ENCODE measurements around the gene IKZF1. TPM values are rescaled to one million over a fixed set of nuclear protein-coding genes. Genes with fewer than 3 reads are reported as not detected.

Gene IKZF1
- total RNA-seq, 1 donor from 2014 or later, result 1.1 TPM

DNA sequence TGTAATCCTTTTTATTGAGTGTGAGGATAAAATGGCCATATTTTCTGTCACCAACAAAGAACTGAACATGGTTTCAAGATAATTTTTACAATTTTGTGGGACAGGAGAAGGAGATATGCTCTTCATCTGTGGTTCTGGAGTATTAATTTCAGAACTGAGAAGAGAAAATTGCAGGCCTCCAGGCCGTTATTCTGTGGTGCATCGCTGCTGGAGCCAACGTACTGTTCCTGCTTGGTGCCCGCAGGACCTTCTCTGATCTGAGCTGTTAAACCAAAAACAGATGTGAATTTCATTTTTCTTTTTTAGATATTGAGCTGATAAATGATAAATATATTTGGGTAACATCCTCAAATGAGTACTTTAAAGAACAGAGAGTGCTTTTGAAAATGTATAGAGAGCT lies 63.9 kb downstream of the IKZF1 start:
- TF ChIP-seq, protein P1, sequence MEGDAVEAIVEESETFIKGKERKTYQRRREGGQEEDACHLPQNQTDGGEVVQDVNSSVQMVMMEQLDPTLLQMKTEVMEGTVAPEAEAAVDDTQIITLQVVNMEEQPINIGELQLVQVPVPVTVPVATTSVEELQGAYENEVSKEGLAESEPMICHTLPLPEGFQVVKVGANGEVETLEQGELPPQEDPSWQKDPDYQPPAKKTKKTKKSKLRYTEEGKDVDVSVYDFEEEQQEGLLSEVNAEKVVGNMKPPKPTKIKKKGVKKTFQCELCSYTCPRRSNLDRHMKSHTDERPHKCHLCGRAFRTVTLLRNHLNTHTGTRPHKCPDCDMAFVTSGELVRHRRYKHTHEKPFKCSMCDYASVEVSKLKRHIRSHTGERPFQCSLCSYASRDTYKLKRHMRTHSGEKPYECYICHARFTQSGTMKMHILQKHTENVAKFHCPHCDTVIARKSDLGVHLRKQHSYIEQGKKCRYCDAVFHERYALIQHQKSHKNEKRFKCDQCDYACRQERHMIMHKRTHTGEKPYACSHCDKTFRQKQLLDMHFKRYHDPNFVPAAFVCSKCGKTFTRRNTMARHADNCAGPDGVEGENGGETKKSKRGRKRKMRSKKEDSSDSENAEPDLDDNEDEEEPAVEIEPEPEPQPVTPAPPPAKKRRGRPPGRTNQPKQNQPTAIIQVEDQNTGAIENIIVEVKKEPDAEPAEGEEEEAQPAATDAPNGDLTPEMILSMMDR (IDR thresholded peaks at IDR 0.05; ENCODE audit: partially characterized antibody, unreplicated experiment), result no peak
- no peak for DNase-seq
- no peak overlapping the region for H3K4me3 Mint-ChIP-seq (ENCODE audit: unreplicated experiment)
- H3K9me3 Mint-ChIP-seq (ENCODE audit: unreplicated experiment), result no peaks in the 10 kb centered on the region
- no peak overlapping the region for H3K27ac Mint-ChIP-seq (ENCODE audit: unreplicated experiment)
- H3K27me3 Mint-ChIP-seq (ENCODE audit: unreplicated experiment), result no peaks in the 10 kb centered on the region
- no peaks in the 10 kb centered on the region for H3K4me1 Mint-ChIP-seq (ENCODE audit: low read depth, unreplicated experiment)
- no peaks in the 10 kb centered on the region for H3K36me3 Mint-ChIP-seq (ENCODE audit: unreplicated experiment)

DNA sequence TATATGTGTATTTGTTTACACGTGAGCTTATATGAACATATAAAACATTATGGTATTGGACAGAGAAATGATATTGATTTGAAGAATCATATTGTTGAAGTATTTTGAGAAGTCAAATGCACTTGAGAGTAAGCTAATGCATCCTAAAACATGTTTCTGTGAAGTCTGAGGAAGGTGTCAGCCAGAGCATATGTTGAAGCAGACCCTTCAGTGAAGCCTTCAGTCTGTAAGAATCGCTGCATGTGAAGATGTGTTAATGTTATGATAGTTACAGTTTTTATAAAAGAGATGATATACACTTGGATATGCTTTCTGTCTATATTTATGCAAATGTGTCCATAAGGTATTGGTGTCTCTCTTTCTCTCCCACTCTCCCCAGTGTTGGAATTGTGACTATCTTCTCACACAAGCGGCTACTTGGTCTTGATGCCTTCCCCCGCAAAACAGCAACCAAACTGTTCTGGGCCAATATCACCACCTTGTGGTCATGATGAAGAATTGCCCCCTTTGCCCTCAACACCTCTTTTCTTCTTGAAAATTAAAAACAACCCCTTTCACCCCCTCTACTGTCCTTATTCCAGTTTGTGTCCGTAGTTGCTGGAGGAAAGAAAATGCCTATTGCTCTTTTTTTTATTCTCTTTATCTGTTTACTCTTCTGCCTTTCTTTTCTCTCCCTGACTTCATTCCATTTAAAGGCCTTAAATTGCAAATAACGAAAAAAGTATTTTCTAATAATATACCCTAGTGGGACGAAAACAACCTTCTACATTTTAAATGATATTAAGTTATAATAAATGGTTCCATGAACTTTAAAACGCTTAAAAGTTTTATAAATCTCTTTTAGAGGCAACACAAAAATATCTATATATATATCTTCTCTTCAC lies 64.9 kb downstream of the IKZF1 start:
- Mint-ChIP-seq H3K9me3 (ENCODE audit: unreplicated experiment) (no peaks in the 10 kb centered on the region), H3K4me1 (ENCODE audit: low read depth, unreplicated experiment) (no peaks in the 10 kb centered on the region), H3K4me3 (ENCODE audit: unreplicated experiment) (no peak overlapping the region), H3K27me3 (ENCODE audit: unreplicated experiment) (no peaks in the 10 kb centered on the region), H3K36me3 (ENCODE audit: unreplicated experiment) (no peaks in the 10 kb centered on the region), H3K27ac (ENCODE audit: unreplicated experiment) (no peak overlapping the region)
- TF ChIP-seq, protein P1 (IDR thresholded peaks at IDR 0.05; ENCODE audit: partially characterized antibody, unreplicated experiment), result peak; percentile 82
- DNase-seq, result no peak

GRCh38 chr7:50370884-50371283 lies 66.4 kb downstream of the IKZF1 start:
- Mint-ChIP-seq H3K4me3 (ENCODE audit: unreplicated experiment) (no peak overlapping the region), H3K27ac (ENCODE audit: unreplicated experiment) (no peak overlapping the region), H3K27me3 (ENCODE audit: unreplicated experiment) (no peaks in the 10 kb centered on the region), H3K36me3 (ENCODE audit: unreplicated experiment) (no peaks in the 10 kb centered on the region), H3K9me3 (ENCODE audit: unreplicated experiment) (no peaks in the 10 kb centered on the region), H3K4me1 (ENCODE audit: low read depth, unreplicated experiment) (no peaks in the 10 kb centered on the region)
- no peak for DNase-seq
- TF ChIP-seq, protein P1 (IDR thresholded peaks at IDR 0.05; ENCODE audit: partially characterized antibody, unreplicated experiment), result no peak

DNA sequence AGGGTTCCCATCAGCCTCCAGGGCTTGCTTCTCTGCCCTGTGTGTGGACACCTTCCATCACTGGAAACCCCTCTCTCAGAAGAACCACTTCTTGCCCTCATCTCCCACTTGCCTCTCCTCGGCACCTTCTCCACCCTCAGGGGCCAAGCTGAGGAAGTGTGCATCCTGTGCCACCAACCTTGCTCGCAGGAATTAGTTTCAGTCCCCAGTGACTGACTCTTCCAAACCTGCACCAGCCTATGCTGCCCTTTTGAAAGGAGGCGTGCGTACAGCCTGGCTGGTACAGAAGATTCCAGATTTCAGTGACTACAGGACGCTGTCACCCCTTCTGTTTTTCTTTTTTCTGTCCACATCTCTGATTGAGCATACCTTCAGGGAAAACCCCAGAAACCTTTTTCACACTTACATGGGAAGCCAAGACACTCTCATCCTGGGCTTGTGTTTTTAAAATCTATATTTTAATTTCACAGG lies 67.1 kb downstream of the IKZF1 start:
- H3K27ac Mint-ChIP-seq (ENCODE audit: unreplicated experiment), result no peak overlapping the region
- DNase-seq, result no peak
- H3K27me3 Mint-ChIP-seq (ENCODE audit: unreplicated experiment), result no peaks in the 10 kb centered on the region
- TF ChIP-seq, protein P1 (IDR thresholded peaks at IDR 0.05; ENCODE audit: partially characterized antibody, unreplicated experiment), result no peak
- H3K36me3 Mint-ChIP-seq (ENCODE audit: unreplicated experiment), result no peaks in the 10 kb centered on the region
- no peak overlapping the region for H3K4me3 Mint-ChIP-seq (ENCODE audit: unreplicated experiment)
- no peaks in the 10 kb centered on the region for H3K9me3 Mint-ChIP-seq (ENCODE audit: unreplicated experiment)
- no peaks in the 10 kb centered on the region for H3K4me1 Mint-ChIP-seq (ENCODE audit: low read depth, unreplicated experiment)

- Mint-ChIP-seq H3K36me3 (ENCODE audit: unreplicated experiment) (no peaks in the 10 kb centered on the region), H3K4me1 (ENCODE audit: low read depth, unreplicated experiment) (no peaks in the 10 kb centered on the region), H3K4me3 (ENCODE audit: unreplicated experiment) (no peak overlapping the region), H3K27me3 (ENCODE audit: unreplicated experiment) (no peaks in the 10 kb centered on the region), H3K27ac (ENCODE audit: unreplicated experiment) (no peak overlapping the region), H3K9me3 (ENCODE audit: unreplicated experiment) (no peaks in the 10 kb centered on the region)
- DNase-seq, result no peak
- TF ChIP-seq, protein P1 (IDR thresholded peaks at IDR 0.05; ENCODE audit: partially characterized antibody, unreplicated experiment), result no peak
These were observed 68.4 kb downstream of the IKZF1 start for GRCh38 chr7:50372923-50373322.
